A549 (cell line): Measurements from ENCODE around the gene GRM2. TPM values are rescaled to one million over a fixed set of nuclear protein-coding genes. Genes with fewer than 3 reads are reported as not detected.
A peak's percentile ranks its signal among the peaks of the same experiment; 100 is the strongest.

Experiments
- ATAC-seq, 2 experiments: fragments of 200-7000 bp in 1 of 2; fragments of >200 bp in 1 of 2; cut with Nextera tagmentation in 1 of 2; cut with Tn5 transposase in 1 of 2; 3 replicates each; pipeline versions ENCODE4 v1.8.0 to v1.9.1; 2018 to 2020; ENCODE audit warnings: mild to moderate bottlenecking in 1 of 2, moderate library complexity in 1 of 2
- CTCF ChIA-PET: fragments of 300-600 bp; sonication (Branson Sonifier 250); formaldehyde crosslinking; extraction: SDS; loops from one replicate; lab custom pipeline; 2021; ENCODE audit warnings: antibody characterized with exemption, inconsistent platforms; lab: Yijun Ruan, JAX
- POLR2A ChIA-PET: fragments of 350-600 bp; formaldehyde crosslinking; extraction: SDS; loops from one replicate; lab custom pipeline; 2021; ENCODE audit warnings: antibody characterized with exemption, inconsistent platforms; lab: Yijun Ruan, JAX
- DNase-seq, 2 experiments: peaks; one replicate each; pipeline versions ENCODE4 v3.0.0 to v3.0.0-alpha.2; 2011 to 2016; ENCODE audit warnings: low read depth in 1 of 2, low spot score in 1 of 2
- FAIRE-seq: peaks from 2 replicates; lab custom pipeline; 2011; peaks lifted over from hg19 to GRCh38; lab: Jason Lieb, UNC
- H3K27ac ChIP-seq, 2 experiments: fragments of >200 bp; sonication (Bioruptor Twin); formaldehyde crosslinking; 3 replicates each; pipeline ENCODE4 v1.5.1; 2016 to 2017
- H3K4me1 ChIP-seq: fragments of >200 bp; sonication (Bioruptor Twin); formaldehyde crosslinking; 3 replicates; pipeline ENCODE4 v1.6.1; 2016
- H3K4me2 ChIP-seq: fragments of >200 bp; sonication (Bioruptor Twin); formaldehyde crosslinking; 3 replicates; pipeline ENCODE4 v1.6.1; 2016
- H3K4me3 ChIP-seq: fragments of >200 bp; sonication (Bioruptor Twin); formaldehyde crosslinking; 3 replicates; pipeline ENCODE4 v1.5.1; 2016
- H3K9me3 ChIP-seq: fragments of >200 bp; sonication (Bioruptor Twin); formaldehyde crosslinking; 3 replicates; pipeline ENCODE4 v1.6.1; 2016
- CBX8 ChIP-seq: fragments of 200-600 bp; sonication (generic); IDR thresholded peaks from 2 replicates; pipeline ENCODE4 v1.6.1; 2016
- ESRRA ChIP-seq: fragments of 150-350 bp; IDR thresholded peaks from 2 replicates; pipeline ENCODE4 v1.6.1; 2014; ENCODE audit warnings: mild to moderate bottlenecking, low read length, borderline replicate concordance
- FOSB ChIP-seq: fragments of 250-450 bp; sonication (Bioruptor Pico); IDR thresholded peaks from 2 replicates; pipeline ENCODE4 v1.5.0; 2020; ENCODE audit warnings: mild to moderate bottlenecking, moderate library complexity
- FOSL2 ChIP-seq, 2 experiments: fragments of 450-650 bp in 1 of 2; fragments of >200 bp in 1 of 2; sonication (Bioruptor Twin) in 1 of 2; formaldehyde crosslinking; IDR thresholded peaks; 2 replicates each; pipeline versions ENCODE4 v1.5.0 to v1.6.1; 2016 to 2020; ENCODE audit warnings: mild to moderate bottlenecking in 1 of 2, moderate library complexity in 1 of 2
- FOXS1 ChIP-seq: fragments of 250-450 bp; sonication (Bioruptor Pico); IDR thresholded peaks from 2 replicates; pipeline ENCODE4 v1.5.0; 2020; ENCODE audit warnings: mild to moderate bottlenecking, moderate library complexity
- GATA3 ChIP-seq: IDR thresholded peaks from 2 replicates; pipeline ENCODE4 v1.6.1; 2012; ENCODE audit warnings: borderline replicate concordance
- HOXB5 ChIP-seq: fragments of 250-450 bp; sonication (Bioruptor Pico); IDR thresholded peaks from 2 replicates; pipeline ENCODE4 v1.5.0; 2020; ENCODE audit warnings: mild to moderate bottlenecking, moderate library complexity
- KDM1A ChIP-seq: fragments of 200-600 bp; sonication (generic); IDR thresholded peaks from 2 replicates; pipeline ENCODE4 v1.6.1; 2016; ENCODE audit warnings: low read depth, mild to moderate bottlenecking
- KDM5A ChIP-seq: fragments of 200-600 bp; sonication (generic); IDR thresholded peaks from 2 replicates; pipeline ENCODE4 v1.6.1; 2016; ENCODE audit warnings: antibody characterized with exemption, mild to moderate bottlenecking
- MAZ ChIP-seq: fragments of 150-350 bp; IDR thresholded peaks from 2 replicates; pipeline ENCODE4 v1.6.1; 2014; ENCODE audit warnings: antibody characterized with exemption, low read depth, low read length, borderline replicate concordance
- NFE2L2 ChIP-seq: fragments of 150-350 bp; conservative IDR thresholded peaks from 2 replicates; pipeline ENCODE4 v1.6.1; 2014; ENCODE audit warnings: low read length
- NR3C1 ChIP-seq: fragments of >200 bp; sonication (Bioruptor Twin); formaldehyde crosslinking; IDR thresholded peaks from 3 replicates; pipeline ENCODE4 v1.6.1; 2017
- RAD21 ChIP-seq, 2 experiments: fragments of >200 bp in 1 of 2; sonication (Bioruptor Twin) in 1 of 2; formaldehyde crosslinking in 1 of 2; IDR thresholded peaks in 1 of 2; conservative IDR thresholded peaks in 1 of 2; 2 replicates in 1 of 2; 3 replicates in 1 of 2; pipeline ENCODE4 v1.6.1; 2012 to 2018; ENCODE audit warnings: inconsistent platforms in 1 of 2
- RCOR1 ChIP-seq: fragments of 150-350 bp; IDR thresholded peaks from 2 replicates; pipeline ENCODE4 v1.6.1; 2014; ENCODE audit warnings: antibody characterized with exemption, low read length, low read depth
- RNF2 ChIP-seq: fragments of 200-600 bp; sonication (generic); IDR thresholded peaks from 2 replicates; pipeline ENCODE4 v1.6.1; 2016; ENCODE audit warnings: low read depth, mild to moderate bottlenecking, antibody characterized with exemption, moderate library complexity, borderline replicate concordance
- SMC3 ChIP-seq: fragments of >200 bp; sonication (Bioruptor Twin); formaldehyde crosslinking; IDR thresholded peaks from 3 replicates; pipeline ENCODE4 v1.6.1; 2018; ENCODE audit warnings: inconsistent platforms
- SREBF2 ChIP-seq: fragments of 450-650 bp; IDR thresholded peaks from 2 replicates; pipeline ENCODE4 v1.6.1; 2014; ENCODE audit warnings: mild to moderate bottlenecking, moderate library complexity
- TP53 ChIP-seq: fragments of 250-450 bp; sonication (Bioruptor Pico); IDR thresholded peaks from 2 replicates; pipeline ENCODE4 v1.5.0; 2021; ENCODE audit warnings: mild to moderate bottlenecking, moderate library complexity
- ZFP36 ChIP-seq: fragments of 450-650 bp; IDR thresholded peaks from 2 replicates; pipeline ENCODE4 v1.6.1; 2014; ENCODE audit warnings: borderline replicate concordance; ENCODE audit not compliant: partially characterized antibody
- ZSCAN20 ChIP-seq: fragments of 250-450 bp; sonication (Bioruptor Pico); IDR thresholded peaks from 2 replicates; pipeline ENCODE4 v1.8.0; 2022; ENCODE audit warnings: mild to moderate bottlenecking, moderate library complexity
- WGBS: methylation state at CpG from one replicate; pipeline ENCODE4 v1.1.6; 2017; ENCODE audit errors: missing lambda C conversion rate; 5-methylcytosine and 5-hydroxymethylcytosine counted together
- polyA plus RNA-seq, 4 experiments: library from polyadenylated mRNA; depleted of rRNA in 3 of 4; stranded (reverse); fragments of >200 nt; fragmentation: RNase III in 1 of 4; extraction: RNeasy Plus Mini Kit Qiagen cat#74134 plus additional on column Dnase treatment in 1 of 4; gene quantifications; 2 replicates in 3 of 4; 3 replicates in 1 of 4; pipeline ENCODE4 v1.2.3, GENCODE V29; 2011 to 2017
- TF ChIP-seq, protein P1 (sequence below): fragments of >200 bp; sonication (Bioruptor Twin); formaldehyde crosslinking; IDR thresholded peaks from 3 replicates; pipeline ENCODE4 v1.5.1; 2016
- TF ChIP-seq, protein P2 (sequence below): fragments of >200 bp; sonication (Bioruptor Twin); formaldehyde crosslinking; IDR thresholded peaks from 2 replicates; pipeline ENCODE4 v1.6.1; 2016
- TF ChIP-seq, protein P3 (sequence below): IDR thresholded peaks from 2 replicates; pipeline ENCODE4 v1.6.1; 2012
- TF ChIP-seq, protein P4 (sequence below): IDR thresholded peaks from 2 replicates; pipeline ENCODE4 v1.6.1; 2012
- TF ChIP-seq, protein P5 (sequence below): fragments of 200-600 bp; sonication (generic); IDR thresholded peaks from 2 replicates; pipeline ENCODE4 v1.6.1; 2016; ENCODE audit warnings: antibody characterized with exemption, mild to moderate bottlenecking, moderate library complexity
- TF ChIP-seq, protein P6 (sequence below): fragments of 150-350 bp; IDR thresholded peaks from 2 replicates; pipeline ENCODE4 v1.6.1; 2014; ENCODE audit warnings: low read depth, mild to moderate bottlenecking, low read length

The GRM2 gene
- polyA plus RNA-seq, 2 of the 4 experiments (the other 2 are of a cell fraction), result 0.03 TPM; not detected in 1

DNA sequence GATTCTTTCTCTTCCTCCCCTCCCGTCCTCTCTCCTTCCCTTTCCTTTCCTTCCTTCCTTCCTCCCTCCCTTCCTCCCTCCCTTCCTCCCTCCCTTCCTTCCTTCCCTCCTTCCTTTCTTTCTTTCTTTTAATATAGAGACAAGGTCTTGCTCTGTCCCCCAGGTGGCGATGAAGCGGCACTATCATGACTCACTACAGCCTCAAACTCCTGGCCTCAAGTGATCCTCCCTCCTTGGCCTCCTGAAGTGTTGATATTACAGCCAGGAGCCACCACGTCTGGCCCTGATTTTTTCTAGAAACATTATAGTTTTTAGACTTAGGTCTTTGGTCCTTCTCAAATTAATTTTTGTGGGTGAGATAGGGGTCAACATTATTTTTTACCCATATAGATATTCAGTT lies 15.5 kb downstream of the GRM2 start:
- H3K4me3 ChIP-seq, result no peak overlapping the region
- no peaks in the 10 kb centered on the region for H3K4me1 ChIP-seq
- no peak for FAIRE-seq
- no peak overlapping the region for H3K4me2 ChIP-seq
- no peak for TF ChIP-seq FOSB (CRISPR knock-in tag)
- TF ChIP-seq SMC3, result no peak
- no peak for TF ChIP-seq FOSL2 (IDR thresholded peaks at IDR 0.05)
- TF ChIP-seq FOSL2 (CRISPR knock-in tag; IDR thresholded peaks at IDR 0.05), result peak; percentile 60; the same call in 1 of the 2 replicates
- TF ChIP-seq, all 56 proteins: peak for 1
- no peaks in the 10 kb centered on the region for H3K9me3 ChIP-seq
- ChIA-PET CTCF (interaction anchor here (0.6 kb wide), 1 partner anchor 283 kb away, joined by 4 read pairs; no protein-coding TSS in a partner anchor), POLR2A (no interaction called here)
- ATAC-seq (no peak), DNase-seq (peak in 1 of 2 experiments; percentile 15)
- H3K27ac ChIP-seq, result no peak overlapping the region
- WGBS, result 9% methylated on average over 4 of the region's 4 CpGs

DNA sequence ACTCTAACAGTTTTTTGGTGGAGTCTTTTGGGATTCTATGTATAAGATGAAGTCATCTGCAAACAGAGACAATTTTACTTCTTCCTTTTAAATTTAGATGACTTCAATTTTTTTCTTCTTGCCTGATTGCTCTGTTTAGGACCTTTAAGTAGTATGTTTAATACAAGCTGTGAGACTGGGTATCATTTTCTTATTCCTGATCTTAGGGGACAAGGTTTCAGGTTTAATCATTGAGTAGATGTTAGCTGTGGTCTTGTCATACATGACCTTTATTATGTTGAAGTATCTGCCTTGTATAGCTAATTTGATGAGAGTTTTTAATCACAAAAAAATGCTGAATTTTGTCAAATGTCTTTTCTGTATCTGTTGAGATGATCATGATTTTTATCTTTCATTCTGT lies 20.6 kb downstream of the GRM2 start:
- TF ChIP-seq, protein P1, sequence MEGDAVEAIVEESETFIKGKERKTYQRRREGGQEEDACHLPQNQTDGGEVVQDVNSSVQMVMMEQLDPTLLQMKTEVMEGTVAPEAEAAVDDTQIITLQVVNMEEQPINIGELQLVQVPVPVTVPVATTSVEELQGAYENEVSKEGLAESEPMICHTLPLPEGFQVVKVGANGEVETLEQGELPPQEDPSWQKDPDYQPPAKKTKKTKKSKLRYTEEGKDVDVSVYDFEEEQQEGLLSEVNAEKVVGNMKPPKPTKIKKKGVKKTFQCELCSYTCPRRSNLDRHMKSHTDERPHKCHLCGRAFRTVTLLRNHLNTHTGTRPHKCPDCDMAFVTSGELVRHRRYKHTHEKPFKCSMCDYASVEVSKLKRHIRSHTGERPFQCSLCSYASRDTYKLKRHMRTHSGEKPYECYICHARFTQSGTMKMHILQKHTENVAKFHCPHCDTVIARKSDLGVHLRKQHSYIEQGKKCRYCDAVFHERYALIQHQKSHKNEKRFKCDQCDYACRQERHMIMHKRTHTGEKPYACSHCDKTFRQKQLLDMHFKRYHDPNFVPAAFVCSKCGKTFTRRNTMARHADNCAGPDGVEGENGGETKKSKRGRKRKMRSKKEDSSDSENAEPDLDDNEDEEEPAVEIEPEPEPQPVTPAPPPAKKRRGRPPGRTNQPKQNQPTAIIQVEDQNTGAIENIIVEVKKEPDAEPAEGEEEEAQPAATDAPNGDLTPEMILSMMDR, result no peak
- no peak for TF ChIP-seq TP53
- no peak for TF ChIP-seq NR3C1
- no peak for TF ChIP-seq KDM1A
- TF ChIP-seq ZFP36, result no peak
- TF ChIP-seq, protein P2, sequence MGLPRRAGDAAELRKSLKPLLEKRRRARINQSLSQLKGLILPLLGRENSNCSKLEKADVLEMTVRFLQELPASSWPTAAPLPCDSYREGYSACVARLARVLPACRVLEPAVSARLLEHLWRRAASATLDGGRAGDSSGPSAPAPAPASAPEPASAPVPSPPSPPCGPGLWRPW, result no peak
- TF ChIP-seq, protein P3, sequence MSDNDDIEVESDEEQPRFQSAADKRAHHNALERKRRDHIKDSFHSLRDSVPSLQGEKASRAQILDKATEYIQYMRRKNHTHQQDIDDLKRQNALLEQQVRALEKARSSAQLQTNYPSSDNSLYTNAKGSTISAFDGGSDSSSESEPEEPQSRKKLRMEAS, result no peak
- TF ChIP-seq SREBF2, result no peak
- no peak for TF ChIP-seq RNF2
- TF ChIP-seq KDM5A, result no peak
- no peak for TF ChIP-seq RAD21 (conservative IDR thresholded peaks at IDR 0.05 in 1 of 2, IDR thresholded peaks at IDR 0.05 in 1 of 2)
- TF ChIP-seq, all 56 proteins: peak for 0
- ChIA-PET CTCF (no interaction called here), POLR2A (no interaction called here)
- Histone ChIP-seq H3K4me1 (no peaks in the 10 kb centered on the region), H3K4me3 (no peak overlapping the region), H3K27ac (no peak overlapping the region), H3K4me2 (no peak overlapping the region), H3K9me3 (no peaks in the 10 kb centered on the region)
- ATAC-seq (no peak), DNase-seq (no peak), FAIRE-seq (no peak)

DNA sequence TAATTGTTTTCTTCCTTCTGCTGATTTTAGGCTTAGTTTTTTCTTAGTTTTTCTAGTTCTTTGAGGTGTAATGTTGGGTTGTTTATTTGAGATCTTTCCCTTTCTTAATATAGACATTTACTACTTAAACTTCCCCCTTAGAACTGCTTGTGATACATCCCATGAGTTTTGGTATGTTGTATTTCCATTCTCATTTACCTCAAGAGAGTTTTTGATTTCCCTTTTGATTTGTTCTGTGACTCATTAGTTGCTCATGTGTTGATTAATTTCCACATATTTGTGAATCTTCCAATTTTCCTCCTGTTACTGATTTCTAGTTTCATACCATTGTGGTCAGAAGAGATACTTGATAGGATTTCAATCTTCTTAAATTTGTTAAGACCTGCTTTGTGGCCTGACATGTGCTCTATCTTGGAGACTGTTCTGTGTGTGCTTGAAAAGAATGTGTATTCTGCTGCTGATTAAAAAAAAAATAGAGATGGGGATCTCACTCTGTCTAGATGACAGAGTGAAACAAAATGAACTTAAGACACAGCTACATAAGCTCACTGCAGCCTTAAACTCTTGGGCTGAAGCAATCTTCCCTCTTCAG lies 22.3 kb downstream of the GRM2 start:
- H3K4me1 ChIP-seq, result no peaks in the 10 kb centered on the region
- no peaks in the 10 kb centered on the region for H3K9me3 ChIP-seq
- no peak overlapping the region for H3K4me3 ChIP-seq
- no peak for ATAC-seq
- no peak overlapping the region for H3K4me2 ChIP-seq
- POLR2A ChIA-PET, result no interaction called here
- DNase-seq, result no peak
- no peak overlapping the region for H3K27ac ChIP-seq
- no peak for FAIRE-seq
- CTCF ChIA-PET, result interaction anchor here (1.0 kb wide), 1 partner anchor 10 kb away, joined by 3 read pairs; no protein-coding TSS in a partner anchor
- TF ChIP-seq HOXB5, result no peak
- no peak for TF ChIP-seq CBX8
- no peak for TF ChIP-seq NFE2L2
- no peak for TF ChIP-seq GATA3
- TF ChIP-seq FOXS1 (CRISPR knock-in tag), result no peak
- TF ChIP-seq, protein P4, sequence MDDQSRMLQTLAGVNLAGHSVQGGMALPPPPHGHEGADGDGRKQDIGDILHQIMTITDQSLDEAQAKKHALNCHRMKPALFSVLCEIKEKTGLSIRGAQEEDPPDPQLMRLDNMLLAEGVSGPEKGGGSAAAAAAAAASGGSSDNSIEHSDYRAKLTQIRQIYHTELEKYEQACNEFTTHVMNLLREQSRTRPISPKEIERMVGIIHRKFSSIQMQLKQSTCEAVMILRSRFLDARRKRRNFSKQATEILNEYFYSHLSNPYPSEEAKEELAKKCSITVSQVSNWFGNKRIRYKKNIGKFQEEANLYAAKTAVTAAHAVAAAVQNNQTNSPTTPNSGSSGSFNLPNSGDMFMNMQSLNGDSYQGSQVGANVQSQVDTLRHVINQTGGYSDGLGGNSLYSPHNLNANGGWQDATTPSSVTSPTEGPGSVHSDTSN, result no peak
- TF ChIP-seq ZFP36, result no peak
- TF ChIP-seq ESRRA, result no peak
- no peak for TF ChIP-seq ZSCAN20 (CRISPR knock-in tag)
- TF ChIP-seq, protein P2, result no peak
- no peak for TF ChIP-seq FOSB (CRISPR knock-in tag)
- no peak for TF ChIP-seq RCOR1
- TF ChIP-seq, protein P5, sequence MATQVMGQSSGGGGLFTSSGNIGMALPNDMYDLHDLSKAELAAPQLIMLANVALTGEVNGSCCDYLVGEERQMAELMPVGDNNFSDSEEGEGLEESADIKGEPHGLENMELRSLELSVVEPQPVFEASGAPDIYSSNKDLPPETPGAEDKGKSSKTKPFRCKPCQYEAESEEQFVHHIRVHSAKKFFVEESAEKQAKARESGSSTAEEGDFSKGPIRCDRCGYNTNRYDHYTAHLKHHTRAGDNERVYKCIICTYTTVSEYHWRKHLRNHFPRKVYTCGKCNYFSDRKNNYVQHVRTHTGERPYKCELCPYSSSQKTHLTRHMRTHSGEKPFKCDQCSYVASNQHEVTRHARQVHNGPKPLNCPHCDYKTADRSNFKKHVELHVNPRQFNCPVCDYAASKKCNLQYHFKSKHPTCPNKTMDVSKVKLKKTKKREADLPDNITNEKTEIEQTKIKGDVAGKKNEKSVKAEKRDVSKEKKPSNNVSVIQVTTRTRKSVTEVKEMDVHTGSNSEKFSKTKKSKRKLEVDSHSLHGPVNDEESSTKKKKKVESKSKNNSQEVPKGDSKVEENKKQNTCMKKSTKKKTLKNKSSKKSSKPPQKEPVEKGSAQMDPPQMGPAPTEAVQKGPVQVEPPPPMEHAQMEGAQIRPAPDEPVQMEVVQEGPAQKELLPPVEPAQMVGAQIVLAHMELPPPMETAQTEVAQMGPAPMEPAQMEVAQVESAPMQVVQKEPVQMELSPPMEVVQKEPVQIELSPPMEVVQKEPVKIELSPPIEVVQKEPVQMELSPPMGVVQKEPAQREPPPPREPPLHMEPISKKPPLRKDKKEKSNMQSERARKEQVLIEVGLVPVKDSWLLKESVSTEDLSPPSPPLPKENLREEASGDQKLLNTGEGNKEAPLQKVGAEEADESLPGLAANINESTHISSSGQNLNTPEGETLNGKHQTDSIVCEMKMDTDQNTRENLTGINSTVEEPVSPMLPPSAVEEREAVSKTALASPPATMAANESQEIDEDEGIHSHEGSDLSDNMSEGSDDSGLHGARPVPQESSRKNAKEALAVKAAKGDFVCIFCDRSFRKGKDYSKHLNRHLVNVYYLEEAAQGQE, result no peak
- TF ChIP-seq MAZ, result no peak
- TF ChIP-seq, protein P6, sequence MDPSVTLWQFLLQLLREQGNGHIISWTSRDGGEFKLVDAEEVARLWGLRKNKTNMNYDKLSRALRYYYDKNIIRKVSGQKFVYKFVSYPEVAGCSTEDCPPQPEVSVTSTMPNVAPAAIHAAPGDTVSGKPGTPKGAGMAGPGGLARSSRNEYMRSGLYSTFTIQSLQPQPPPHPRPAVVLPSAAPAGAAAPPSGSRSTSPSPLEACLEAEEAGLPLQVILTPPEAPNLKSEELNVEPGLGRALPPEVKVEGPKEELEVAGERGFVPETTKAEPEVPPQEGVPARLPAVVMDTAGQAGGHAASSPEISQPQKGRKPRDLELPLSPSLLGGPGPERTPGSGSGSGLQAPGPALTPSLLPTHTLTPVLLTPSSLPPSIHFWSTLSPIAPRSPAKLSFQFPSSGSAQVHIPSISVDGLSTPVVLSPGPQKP, result no peak
